Endothelial cell of umbilical vein (primary cell): Measurements from ENCODE around the gene NDRG2. TPM values are rescaled to one million over a fixed set of nuclear protein-coding genes. Genes with fewer than 3 reads are reported as not detected.

Experiments
- BruUV-seq: library from RNA; stranded (reverse); fragments of 400-500 nt; replicated peaks from 2 replicates; lab custom pipeline; 2021; lab: Mats Ljungman, UMichigan
- CTCF ChIA-PET: fragments of 300-600, 350-600 bp; sonication (Branson Sonifier 250); formaldehyde crosslinking; loops from one replicate; lab custom pipeline; 2021; ENCODE audit warnings: antibody characterized with exemption, inconsistent platforms; lab: Charles Lee
- POLR2A ChIA-PET: fragments of 300-600, 350-600 bp; sonication (Branson Sonifier 250); formaldehyde crosslinking; loops from one replicate; lab custom pipeline; 2021; ENCODE audit warnings: antibody characterized with exemption, inconsistent platforms; lab: Charles Lee
- DNase-seq: peaks from one replicate; pipeline ENCODE4 v3.0.0-alpha.2; 2011; ENCODE audit warnings: low read depth, low spot score
- FAIRE-seq: peaks from 2 replicates; lab custom pipeline; 2011; peaks lifted over from hg19 to GRCh38; lab: Jason Lieb, UNC
- H2AFZ ChIP-seq: 2 replicates; pipeline ENCODE4 v1.6.0; 2012; ENCODE audit warnings: low read depth, low read length, control low read depth, inconsistent platforms
- H3K27ac ChIP-seq: 2 replicates; pipeline ENCODE4 v1.5.1; 2011; ENCODE audit warnings: low read depth, mild to moderate bottlenecking, control low read depth, low read length, moderate library complexity; ENCODE audit not compliant: insufficient read depth
- H3K27me3 ChIP-seq, 2 experiments: 2 replicates each; pipeline versions ENCODE4 v1.6.0 to v1.6.1; 2011; ENCODE audit warnings: low read length in 2 of 2, mixed read lengths in 1 of 2; ENCODE audit not compliant: control insufficient read depth in 2 of 2, insufficient read depth in 2 of 2
- H3K36me3 ChIP-seq, 2 experiments: 2 replicates in 1 of 2; 3 replicates in 1 of 2; pipeline ENCODE4 v1.5.1; 2011; ENCODE audit warnings: low read length in 2 of 2, mild to moderate bottlenecking in 1 of 2, moderate library complexity in 1 of 2; ENCODE audit not compliant: control insufficient read depth in 2 of 2, insufficient read depth in 2 of 2; ENCODE audit errors: extremely low read depth in 1 of 2
- H3K4me1 ChIP-seq: 3 replicates; pipeline ENCODE4 v1.5.1; 2011; ENCODE audit warnings: mild to moderate bottlenecking, low read length; ENCODE audit not compliant: control insufficient read depth, insufficient read depth; ENCODE audit errors: extremely low read depth
- H3K4me2 ChIP-seq: 2 replicates; pipeline ENCODE4 v1.6.1; 2011; ENCODE audit warnings: low read length, control low read depth, mixed read lengths; ENCODE audit not compliant: insufficient read depth
- H3K4me3 ChIP-seq, 3 experiments: fragments of 200-600 bp in 1 of 3; sonication (generic), shearing (Covaris generic) in 1 of 3; replicated peaks in 1 of 3; 2 replicates each; pipeline ENCODE4 v1.5.1; 2011 to 2016; ENCODE audit warnings: control low read depth in 3 of 3, low read length in 3 of 3, mild to moderate bottlenecking in 2 of 3, inconsistent platforms in 1 of 3, low read depth in 1 of 3, moderate library complexity in 1 of 3; ENCODE audit not compliant: insufficient read depth in 1 of 3
- H3K79me2 ChIP-seq: 2 replicates; pipeline ENCODE4 v1.6.0; 2012; ENCODE audit warnings: low read length, inconsistent platforms; ENCODE audit not compliant: control insufficient read depth, insufficient read depth
- H3K9ac ChIP-seq: replicated peaks from 2 replicates; pipeline ENCODE3; 2011; ENCODE audit warnings: low read length, control low read depth; ENCODE audit not compliant: insufficient read depth; ENCODE audit errors: extremely low read depth
- H3K9me1 ChIP-seq: replicated peaks from 3 replicates; pipeline ENCODE4 v1.6.0; 2011; ENCODE audit warnings: mild to moderate bottlenecking, low read length; ENCODE audit not compliant: control insufficient read depth, insufficient read depth; ENCODE audit errors: extremely low read depth
- H3K9me3 ChIP-seq: replicated peaks from 2 replicates; pipeline ENCODE4 v1.5.1; 2012; ENCODE audit warnings: low read length, inconsistent platforms; ENCODE audit not compliant: control insufficient read depth, insufficient read depth
- H4K20me1 ChIP-seq: replicated peaks from 2 replicates; pipeline ENCODE3; 2011; ENCODE audit warnings: mild to moderate bottlenecking, low read length; ENCODE audit not compliant: control insufficient read depth, insufficient read depth; ENCODE audit errors: extremely low read depth
- EZH2 ChIP-seq: IDR thresholded peaks from 2 replicates; pipeline ENCODE4 v1.6.1; 2012; ENCODE audit warnings: borderline replicate concordance, low read depth, mild to moderate bottlenecking, moderate library complexity, low read length, inconsistent platforms; ENCODE audit not compliant: severe bottlenecking
- FOS ChIP-seq: IDR thresholded peaks from 2 replicates; pipeline ENCODE4 v1.6.1; 2011; ENCODE audit warnings: mild to moderate bottlenecking, low read length, moderate library complexity, borderline replicate concordance; ENCODE audit not compliant: insufficient read depth
- GATA2 ChIP-seq: IDR thresholded peaks from 2 replicates; pipeline ENCODE4 v1.7.0; 2011; ENCODE audit warnings: low read depth, mild to moderate bottlenecking, moderate library complexity, mixed read lengths, low read length; ENCODE audit not compliant: insufficient read length, insufficient read depth
- JUN ChIP-seq: IDR thresholded peaks from 2 replicates; pipeline ENCODE4 v1.6.1; 2011; ENCODE audit warnings: borderline replicate concordance, low read depth; ENCODE audit not compliant: insufficient read length, insufficient read depth
- MYC ChIP-seq: IDR thresholded peaks from one replicate; pipeline ENCODE4 v1.6.1; 2011; ENCODE audit warnings: mild to moderate bottlenecking, low read depth, low read length
- POLR2A ChIP-seq: IDR thresholded peaks from 2 replicates; pipeline ENCODE4 v1.6.1; 2012; ENCODE audit warnings: low read depth, mild to moderate bottlenecking, control low read depth, low read length
- POLR2AphosphoS5 ChIP-seq: IDR thresholded peaks from 2 replicates; pipeline ENCODE4 v1.6.1; 2012; ENCODE audit warnings: low read depth, mild to moderate bottlenecking, control low read depth, low read length, moderate library complexity; ENCODE audit not compliant: insufficient read depth
- dilution Hi-C: fragments of 300-500 bp; cut with MboI; formaldehyde crosslinking; loops from one replicate; pipeline ENCODE4 v1.15.0; 2019; ENCODE audit warnings: low sequenced_read_pairs; ENCODE audit not compliant: extremely low pct_ligation_motif_present
- intact Hi-C: fragments of 100-400 bp; cut with micrococcal nuclease; formaldehyde crosslinking; loops from one replicate; pipeline ENCODE4 v1.10.0; 2022
- polyA plus RNA-seq, 4 experiments: library from polyadenylated mRNA; depleted of rRNA in 3 of 4; stranded (reverse) in 3 of 4; unstranded in 1 of 4; fragments of >200 nt; gene quantifications; 2 replicates each; pipeline versions ENCODE4 v1.2.1 to v1.2.3, GENCODE V29; 2011 to 2012; ENCODE audit warnings: missing spikeins in 1 of 4
- total RNA-seq: library from RNA; stranded (reverse); gene quantifications from 2 replicates; pipeline ENCODE4 v1.2.3, GENCODE V29; 2021
- TF ChIP-seq, protein P1 (sequence below): IDR thresholded peaks from 2 replicates; pipeline ENCODE4 v1.6.1; 2011; ENCODE audit not compliant: insufficient read depth, insufficient read length
- TF ChIP-seq, protein P2 (sequence below), 2 donors: IDR thresholded peaks; 1 replicate in 1 of 2; 2 replicates in 1 of 2; pipeline ENCODE4 v1.5.1; 2011; ENCODE audit warnings: low read length in 2 of 2, mild to moderate bottlenecking in 2 of 2, moderate library complexity in 2 of 2, control low read depth in 1 of 2, inconsistent platforms in 1 of 2, low read depth in 1 of 2; ENCODE audit not compliant: insufficient read depth in 1 of 2; ENCODE audit errors: extremely low read depth in 1 of 2

The NDRG2 gene
- total and polyA plus RNA-seq, 2 donors (not counting 3 experiments of a cell fraction or from before 2014, with no cell fraction given) = 0.54 TPM; not detected in 1

DNA sequence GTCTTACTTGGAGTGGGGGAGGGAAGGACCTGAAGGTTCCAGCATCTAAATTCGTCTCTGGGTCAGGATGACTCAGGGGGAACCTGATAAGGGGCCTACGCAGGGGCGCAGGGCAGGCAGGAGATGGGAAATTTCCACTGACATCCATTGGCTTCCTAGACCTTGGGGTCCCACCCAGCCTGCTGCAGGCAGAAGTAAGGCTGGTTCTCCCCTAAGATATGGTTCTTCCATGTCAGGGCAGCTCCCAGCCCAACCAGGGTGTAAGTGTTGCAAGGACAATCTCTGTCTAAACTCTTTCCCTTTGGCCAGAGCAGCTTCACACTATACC, 2.1 kb upstream of the NDRG2 start:
- Histone ChIP-seq H4K20me1 (no peaks in the 10 kb centered on the region), H3K4me2 (no peak overlapping the region), H3K27me3 (peaks cover 46 to 53% of the 10 kb centered on the region in 2 experiments), H3K27ac (no peak overlapping the region), H3K9ac (no peak overlapping the region), H3K4me3 (no peak overlapping the region), H3K79me2 (no peaks in the 10 kb centered on the region), H3K4me1 (no peaks in the 10 kb centered on the region), H3K36me3 (no peaks in the 10 kb centered on the region), H3K9me1 (no peaks in the 10 kb centered on the region), H3K9me3 (no peaks in the 10 kb centered on the region), H2AFZ (no peak overlapping the region)
- dilution Hi-C loops (no loop called here), intact Hi-C loops (no loop called here)
- no peak for DNase-seq
- POLR2A ChIA-PET = no interaction called here
- TF ChIP-seq FOS = no peak
- TF ChIP-seq GATA2 = no peak
- TF ChIP-seq POLR2A = no peak
- TF ChIP-seq, protein P1, sequence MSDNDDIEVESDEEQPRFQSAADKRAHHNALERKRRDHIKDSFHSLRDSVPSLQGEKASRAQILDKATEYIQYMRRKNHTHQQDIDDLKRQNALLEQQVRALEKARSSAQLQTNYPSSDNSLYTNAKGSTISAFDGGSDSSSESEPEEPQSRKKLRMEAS = no peak
- no peak for TF ChIP-seq JUN
- no peak for TF ChIP-seq POLR2AphosphoS5
- TF ChIP-seq MYC = no peak
- no peak for TF ChIP-seq EZH2
- TF ChIP-seq, protein P2, sequence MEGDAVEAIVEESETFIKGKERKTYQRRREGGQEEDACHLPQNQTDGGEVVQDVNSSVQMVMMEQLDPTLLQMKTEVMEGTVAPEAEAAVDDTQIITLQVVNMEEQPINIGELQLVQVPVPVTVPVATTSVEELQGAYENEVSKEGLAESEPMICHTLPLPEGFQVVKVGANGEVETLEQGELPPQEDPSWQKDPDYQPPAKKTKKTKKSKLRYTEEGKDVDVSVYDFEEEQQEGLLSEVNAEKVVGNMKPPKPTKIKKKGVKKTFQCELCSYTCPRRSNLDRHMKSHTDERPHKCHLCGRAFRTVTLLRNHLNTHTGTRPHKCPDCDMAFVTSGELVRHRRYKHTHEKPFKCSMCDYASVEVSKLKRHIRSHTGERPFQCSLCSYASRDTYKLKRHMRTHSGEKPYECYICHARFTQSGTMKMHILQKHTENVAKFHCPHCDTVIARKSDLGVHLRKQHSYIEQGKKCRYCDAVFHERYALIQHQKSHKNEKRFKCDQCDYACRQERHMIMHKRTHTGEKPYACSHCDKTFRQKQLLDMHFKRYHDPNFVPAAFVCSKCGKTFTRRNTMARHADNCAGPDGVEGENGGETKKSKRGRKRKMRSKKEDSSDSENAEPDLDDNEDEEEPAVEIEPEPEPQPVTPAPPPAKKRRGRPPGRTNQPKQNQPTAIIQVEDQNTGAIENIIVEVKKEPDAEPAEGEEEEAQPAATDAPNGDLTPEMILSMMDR (IDR thresholded peaks at IDR 0.05; ENCODE audit: extremely low read depth in 1 of 2, insufficient read depth in 1 of 2, low read depth in 1 of 2, low read length in 2 of 2) = no peak
- no TSS peak for BruUV-seq
- CTCF ChIA-PET = interaction anchor here (1.7 kb wide), 1 partner anchor 12 kb away, joined by 13 read pairs; no protein-coding TSS in a partner anchor
- FAIRE-seq = no peak
